ENCODE results near the gene CCDC12.

Gene CCDC12

DNA sequence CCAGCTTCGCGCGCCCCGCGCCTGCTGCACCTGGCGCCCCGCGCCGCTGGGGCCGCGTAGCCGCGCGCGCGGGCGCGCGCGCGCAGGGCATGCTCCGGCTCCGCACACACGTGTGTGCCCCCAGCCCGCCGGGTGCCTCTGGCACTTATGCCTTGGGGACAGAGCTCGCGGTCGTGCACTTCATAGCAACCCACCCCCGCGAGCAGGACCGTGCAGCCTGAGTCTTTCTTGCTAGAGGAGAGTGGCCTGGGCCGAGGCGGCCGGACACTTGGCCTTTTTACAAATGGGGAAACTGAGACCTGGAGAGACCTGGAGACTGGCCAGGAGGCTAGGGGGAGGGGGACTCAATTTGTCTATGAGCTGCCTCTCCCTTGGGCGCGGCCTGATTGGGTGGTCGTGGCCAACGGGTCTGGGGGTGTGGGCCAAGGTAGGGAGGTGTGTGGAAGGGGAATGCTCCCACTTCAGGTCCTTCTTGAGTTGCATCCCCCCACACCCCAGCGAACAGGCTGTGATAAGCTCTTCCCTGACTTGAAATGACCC, 3.5 kb upstream of the CCDC12 start:
- no peak for TF ChIP-seq NFIC (IDR thresholded peaks at IDR 0.05)
- TF ChIP-seq ZBTB7A (IDR thresholded peaks at IDR 0.05; ENCODE audit: low read depth): 0 out of 2 replicates have a peak, but pooled peaks have one; percentile 31
- TF ChIP-seq CREB1 (IDR thresholded peaks at IDR 0.05; ENCODE audit: low read depth): no peak

GRCh38 chr3:46978985-46979944, 2.7 kb upstream of the CCDC12 start, which contains the start of gene NBEAL2:
Gene NBEAL2 (plus strand): TSS chr3:46979666. CDS start chr3:46979862, 196 bp downstream.
- no peak for TF ChIP-seq NFIC (IDR thresholded peaks at IDR 0.05)
- TF ChIP-seq CEBPB (IDR thresholded peaks at IDR 0.05): no peak
- TF ChIP-seq, protein P1, sequence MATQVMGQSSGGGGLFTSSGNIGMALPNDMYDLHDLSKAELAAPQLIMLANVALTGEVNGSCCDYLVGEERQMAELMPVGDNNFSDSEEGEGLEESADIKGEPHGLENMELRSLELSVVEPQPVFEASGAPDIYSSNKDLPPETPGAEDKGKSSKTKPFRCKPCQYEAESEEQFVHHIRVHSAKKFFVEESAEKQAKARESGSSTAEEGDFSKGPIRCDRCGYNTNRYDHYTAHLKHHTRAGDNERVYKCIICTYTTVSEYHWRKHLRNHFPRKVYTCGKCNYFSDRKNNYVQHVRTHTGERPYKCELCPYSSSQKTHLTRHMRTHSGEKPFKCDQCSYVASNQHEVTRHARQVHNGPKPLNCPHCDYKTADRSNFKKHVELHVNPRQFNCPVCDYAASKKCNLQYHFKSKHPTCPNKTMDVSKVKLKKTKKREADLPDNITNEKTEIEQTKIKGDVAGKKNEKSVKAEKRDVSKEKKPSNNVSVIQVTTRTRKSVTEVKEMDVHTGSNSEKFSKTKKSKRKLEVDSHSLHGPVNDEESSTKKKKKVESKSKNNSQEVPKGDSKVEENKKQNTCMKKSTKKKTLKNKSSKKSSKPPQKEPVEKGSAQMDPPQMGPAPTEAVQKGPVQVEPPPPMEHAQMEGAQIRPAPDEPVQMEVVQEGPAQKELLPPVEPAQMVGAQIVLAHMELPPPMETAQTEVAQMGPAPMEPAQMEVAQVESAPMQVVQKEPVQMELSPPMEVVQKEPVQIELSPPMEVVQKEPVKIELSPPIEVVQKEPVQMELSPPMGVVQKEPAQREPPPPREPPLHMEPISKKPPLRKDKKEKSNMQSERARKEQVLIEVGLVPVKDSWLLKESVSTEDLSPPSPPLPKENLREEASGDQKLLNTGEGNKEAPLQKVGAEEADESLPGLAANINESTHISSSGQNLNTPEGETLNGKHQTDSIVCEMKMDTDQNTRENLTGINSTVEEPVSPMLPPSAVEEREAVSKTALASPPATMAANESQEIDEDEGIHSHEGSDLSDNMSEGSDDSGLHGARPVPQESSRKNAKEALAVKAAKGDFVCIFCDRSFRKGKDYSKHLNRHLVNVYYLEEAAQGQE (IDR thresholded peaks at IDR 0.05; ENCODE audit: low read depth): no peak
- TF ChIP-seq MAX (IDR thresholded peaks at IDR 0.05): peak; percentile 30
- TF ChIP-seq EP300 (IDR thresholded peaks at IDR 0.05; ENCODE audit: borderline replicate concordance): no peak; the same call in 1 of the 2 replicates
- peak; percentile 40; the same call in 1 of the 2 replicates for TF ChIP-seq YY1 (IDR thresholded peaks at IDR 0.05; ENCODE audit: low read depth)
- TF ChIP-seq ZBTB7A (IDR thresholded peaks at IDR 0.05; ENCODE audit: low read depth): peak; percentile 89; the same call in 1 of the 2 replicates
- TF ChIP-seq EGR1 (IDR thresholded peaks at IDR 0.05): no peak
- TF ChIP-seq CREB1 (IDR thresholded peaks at IDR 0.05; ENCODE audit: low read depth): no peak
- no peak for TF ChIP-seq USF1 (IDR thresholded peaks at IDR 0.05)
- TF ChIP-seq TCF12 (IDR thresholded peaks at IDR 0.05; ENCODE audit: low read depth): peak; percentile 21; the same call in 1 of the 2 replicates
- TF ChIP-seq TEAD4 (IDR thresholded peaks at IDR 0.05): 0 out of 2 replicates have a peak, but pooled peaks have one; percentile 21
- peak; percentile 42; the same call in 1 of the 2 replicates for TF ChIP-seq TAF1 (IDR thresholded peaks at IDR 0.05; ENCODE audit: low read depth)
- TF ChIP-seq RAD21 (IDR thresholded peaks at IDR 0.05; ENCODE audit: low read depth): no peak
- TF ChIP-seq FOXM1 (IDR thresholded peaks at IDR 0.05; ENCODE audit: borderline replicate concordance, low read depth): no peak

GRCh38 chr3:46978381-46978780, 1.8 kb upstream of the CCDC12 start:
- no peak for TF ChIP-seq YY1 (IDR thresholded peaks at IDR 0.05; ENCODE audit: low read depth)
- TF ChIP-seq MAX (IDR thresholded peaks at IDR 0.05): no peak
- TF ChIP-seq EGR1 (IDR thresholded peaks at IDR 0.05): no peak
- no peak for TF ChIP-seq USF1 (IDR thresholded peaks at IDR 0.05)
- TF ChIP-seq, protein P1 (IDR thresholded peaks at IDR 0.05; ENCODE audit: low read depth): no peak
- no peak for TF ChIP-seq TCF12 (IDR thresholded peaks at IDR 0.05; ENCODE audit: low read depth)
- no peak for TF ChIP-seq RAD21 (IDR thresholded peaks at IDR 0.05; ENCODE audit: low read depth)
- no peak for TF ChIP-seq EP300 (IDR thresholded peaks at IDR 0.05; ENCODE audit: borderline replicate concordance)
- TF ChIP-seq NFIC (IDR thresholded peaks at IDR 0.05): no peak
- no peak for TF ChIP-seq CREB1 (IDR thresholded peaks at IDR 0.05; ENCODE audit: low read depth)
- no peak for TF ChIP-seq CEBPB (IDR thresholded peaks at IDR 0.05)
- no peak for TF ChIP-seq TEAD4 (IDR thresholded peaks at IDR 0.05)
- no peak for TF ChIP-seq TAF1 (IDR thresholded peaks at IDR 0.05; ENCODE audit: low read depth)
- no peak for TF ChIP-seq ZBTB7A (IDR thresholded peaks at IDR 0.05; ENCODE audit: low read depth)
- TF ChIP-seq FOXM1 (IDR thresholded peaks at IDR 0.05; ENCODE audit: borderline replicate concordance, low read depth): no peak

DNA sequence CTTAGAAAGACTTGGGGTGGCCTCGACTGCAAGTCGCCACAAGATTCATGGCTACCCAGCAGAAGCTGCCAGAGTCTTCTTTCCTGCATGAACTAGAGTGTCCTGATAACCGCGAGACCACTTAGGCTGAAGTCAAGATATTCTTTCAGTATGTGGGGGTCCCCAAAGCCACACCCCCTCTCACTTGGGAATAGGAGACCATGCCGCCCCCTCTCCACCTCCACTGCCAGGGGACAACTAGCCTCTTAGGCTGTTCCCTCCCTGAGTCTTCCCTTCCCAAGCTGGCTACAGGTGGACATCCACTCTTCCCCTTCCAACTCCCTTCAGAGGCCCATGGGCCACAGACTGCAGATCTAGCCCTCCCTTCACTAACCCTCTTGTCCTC, 1.3 kb upstream of the CCDC12 start:
- TF ChIP-seq NFIC (IDR thresholded peaks at IDR 0.05): no peak
- TF ChIP-seq MAX (IDR thresholded peaks at IDR 0.05): no peak
- TF ChIP-seq, protein P1 (IDR thresholded peaks at IDR 0.05; ENCODE audit: low read depth): no peak
- no peak for TF ChIP-seq EGR1 (IDR thresholded peaks at IDR 0.05)
- TF ChIP-seq TAF1 (IDR thresholded peaks at IDR 0.05; ENCODE audit: low read depth): no peak
- no peak for TF ChIP-seq EP300 (IDR thresholded peaks at IDR 0.05; ENCODE audit: borderline replicate concordance)
- no peak for TF ChIP-seq RAD21 (IDR thresholded peaks at IDR 0.05; ENCODE audit: low read depth)
- no peak for TF ChIP-seq TCF12 (IDR thresholded peaks at IDR 0.05; ENCODE audit: low read depth)
- no peak for TF ChIP-seq USF1 (IDR thresholded peaks at IDR 0.05)
- TF ChIP-seq CREB1 (IDR thresholded peaks at IDR 0.05; ENCODE audit: low read depth): no peak
- TF ChIP-seq TEAD4 (IDR thresholded peaks at IDR 0.05): no peak
- no peak for TF ChIP-seq ZBTB7A (IDR thresholded peaks at IDR 0.05; ENCODE audit: low read depth)
- no peak for TF ChIP-seq CEBPB (IDR thresholded peaks at IDR 0.05)
- TF ChIP-seq YY1 (IDR thresholded peaks at IDR 0.05; ENCODE audit: low read depth): no peak
